ENCODE measurements around the gene NRXN2.

Gene NRXN2

GRCh38 chr11:64723117-64723906 lies at the start of gene NRXN2:
NRXN2 (minus strand) TSS chr11:64723197; CDS start chr11:64713699, 9,498 bp downstream.
- peak; percentile 98 for DNase-seq (ENCODE audit: low spot score)
- peak; percentile 90 for TF ChIP-seq CTCF (IDR thresholded peaks at IDR 0.05; ENCODE audit: extremely low read depth, missing control alignments)

- no peak for TF ChIP-seq CTCF (IDR thresholded peaks at IDR 0.05; ENCODE audit: extremely low read depth, missing control alignments)
- peak; percentile 55 for DNase-seq (ENCODE audit: low spot score)
Measured at GRCh38 chr11:64772303-64773018, 49.5 kb upstream of the NRXN2 start.

GRCh38 chr11:64771861-64772260 lies 48.9 kb upstream of the NRXN2 start:
- DNase-seq (ENCODE audit: low spot score) = peak; percentile 66
- no peak for TF ChIP-seq CTCF (IDR thresholded peaks at IDR 0.05; ENCODE audit: extremely low read depth, missing control alignments)

GRCh38 chr11:64770120-64770519 lies 47.1 kb upstream of the NRXN2 start:
- TF ChIP-seq CTCF (IDR thresholded peaks at IDR 0.05; ENCODE audit: extremely low read depth, missing control alignments) = no peak
- DNase-seq (ENCODE audit: low spot score) = no peak

- DNase-seq (ENCODE audit: low spot score) = no peak
- TF ChIP-seq CTCF (IDR thresholded peaks at IDR 0.05; ENCODE audit: extremely low read depth, missing control alignments) = no peak
Measured at GRCh38 chr11:64769283-64769682, 46.3 kb upstream of the NRXN2 start.

GRCh38 chr11:64768300-64768694 lies 45.3 kb upstream of the NRXN2 start:
- TF ChIP-seq CTCF (IDR thresholded peaks at IDR 0.05; ENCODE audit: extremely low read depth, missing control alignments) = no peak
- DNase-seq (ENCODE audit: low spot score) = no peak
